GM12878 (cell line): ENCODE measurements around the gene ZNF160. TPM values are rescaled to one million over a fixed set of nuclear protein-coding genes. Genes with fewer than 3 reads are reported as not detected.

Source experiments
- ATAC-seq: fragments of 200-7000 bp; cut with Tn5 transposase; 3 replicates; pipeline ENCODE4 v1.9.1; 2020; ENCODE audit warnings: mild to moderate bottlenecking, moderate library complexity
- BruUV-seq: library from RNA; stranded (reverse); fragments of 400-500 nt; replicated peaks from 2 replicates; lab custom pipeline; 2021; lab: Mats Ljungman, UMichigan
- CTCF ChIA-PET: fragments of 300-600 bp; sonication (Branson Sonifier 250); formaldehyde crosslinking; extraction: SDS; loops from one replicate; lab custom pipeline; 2021; ENCODE audit warnings: inconsistent platforms; lab: Yijun Ruan, JAX
- POLR2A ChIA-PET: fragments of 350-600 bp; formaldehyde crosslinking; extraction: SDS; loops from one replicate; lab custom pipeline; 2021; ENCODE audit warnings: inconsistent platforms; lab: Charles Lee
- RAD21 ChIA-PET: fragments of 300-600 bp; sonication (Branson Sonifier 250); formaldehyde crosslinking; loops from one replicate; lab custom pipeline; 2023; ENCODE audit warnings: antibody characterized with exemption; ENCODE audit not compliant: unreplicated experiment; lab: Charles Lee
- SMC1A ChIA-PET: fragments of 300-600 bp; sonication (Branson Sonifier 250); formaldehyde crosslinking; loops from one replicate; lab custom pipeline; 2023; ENCODE audit not compliant: unreplicated experiment, uncharacterized antibody; lab: Charles Lee
- DNase-seq: peaks from one replicate; pipeline ENCODE4 v3.0.0-alpha.2; 2011; ENCODE audit warnings: low read depth, low spot score
- FAIRE-seq: peaks from 3 replicates; lab custom pipeline; 2011; peaks lifted over from hg19 to GRCh38; lab: Jason Lieb, UNC
- H2AFZ ChIP-seq: 2 replicates; pipeline ENCODE4 v1.6.0; 2011; ENCODE audit warnings: low read depth, low read length, control low read depth; ENCODE audit not compliant: control insufficient read depth
- H3K27ac ChIP-seq: 2 replicates; pipeline ENCODE4 v1.5.1; 2011; ENCODE audit warnings: control low read depth; ENCODE audit not compliant: control insufficient read depth, insufficient read depth
- H3K27me3 ChIP-seq, 2 experiments: replicated peaks in 1 of 2; 2 replicates each; pipeline versions ENCODE4 v1.6.0 to v1.6.1; 2011; ENCODE audit warnings: low read length in 1 of 2; ENCODE audit not compliant: control insufficient read depth in 2 of 2, insufficient read depth in 2 of 2
- H3K36me3 ChIP-seq, 2 experiments: 2 replicates each; pipeline ENCODE4 v1.5.1; 2011; ENCODE audit warnings: low read length in 1 of 2; ENCODE audit not compliant: control insufficient read depth in 2 of 2, insufficient read depth in 2 of 2
- H3K4me1 ChIP-seq: 2 replicates; pipeline ENCODE4 v1.6.1; 2011; ENCODE audit warnings: mild to moderate bottlenecking, low read length, moderate library complexity, mixed read lengths; ENCODE audit not compliant: control insufficient read depth, insufficient read depth
- H3K4me2 ChIP-seq: 2 replicates; pipeline ENCODE4 v1.6.0; 2011; ENCODE audit warnings: control low read depth; ENCODE audit not compliant: control insufficient read depth, insufficient read depth
- H3K4me3 ChIP-seq: fragments of 200-600 bp; sonication (generic); 2 replicates; pipeline ENCODE4 v1.5.1; 2016
- H3K79me2 ChIP-seq: 2 replicates; pipeline ENCODE4 v1.6.0; 2011; ENCODE audit warnings: low read length; ENCODE audit not compliant: control insufficient read depth, insufficient read depth
- H3K9ac ChIP-seq: 2 replicates; pipeline ENCODE4 v1.8.0; 2011; ENCODE audit warnings: low read length, control low read depth, mixed read lengths; ENCODE audit not compliant: control insufficient read depth, insufficient read depth
- H3K9me3 ChIP-seq: replicated peaks from 3 replicates; pipeline ENCODE4 v1.5.1; 2011; ENCODE audit warnings: mild to moderate bottlenecking, low read length; ENCODE audit not compliant: control insufficient read depth, insufficient read depth
- H4K20me1 ChIP-seq: 2 replicates; pipeline ENCODE4 v1.6.0; 2011; ENCODE audit not compliant: control insufficient read depth, insufficient read depth
- BACH1 ChIP-seq: fragments of 450-650 bp; IDR thresholded peaks from 2 replicates; pipeline ENCODE4 v1.6.1; 2017; ENCODE audit warnings: mild to moderate bottlenecking, borderline replicate concordance
- BMI1 ChIP-seq: fragments of 450-650 bp; IDR thresholded peaks from 2 replicates; pipeline ENCODE4 v1.6.1; 2016; ENCODE audit warnings: mild to moderate bottlenecking, moderate library complexity, borderline replicate concordance
- FOXK2 ChIP-seq: fragments of 450-650 bp; IDR thresholded peaks from 2 replicates; pipeline ENCODE4 v1.6.1; 2017; ENCODE audit warnings: mild to moderate bottlenecking, moderate library complexity
- GABPA ChIP-seq: IDR thresholded peaks from 2 replicates; pipeline ENCODE4 v1.6.1; 2014; ENCODE audit warnings: antibody characterized with exemption, low read depth, mild to moderate bottlenecking, inconsistent platforms
- GATAD2B ChIP-seq: fragments of 450-650 bp; conservative IDR thresholded peaks from 2 replicates; pipeline ENCODE4 v1.6.1; 2017; ENCODE audit warnings: low read depth, mild to moderate bottlenecking, moderate library complexity
- HDGF ChIP-seq: fragments of 450-650 bp; IDR thresholded peaks from 2 replicates; pipeline ENCODE4 v1.6.1; 2016; ENCODE audit warnings: antibody characterized with exemption
- MEF2B ChIP-seq: fragments of 450-650 bp; IDR thresholded peaks from 2 replicates; pipeline ENCODE4 v1.6.1; 2018; ENCODE audit warnings: mild to moderate bottlenecking, moderate library complexity; ENCODE audit not compliant: partially characterized antibody, poor library complexity, severe bottlenecking
- MTA2 ChIP-seq: fragments of 450-650 bp; IDR thresholded peaks from 2 replicates; pipeline ENCODE4 v1.6.1; 2016; ENCODE audit warnings: low read depth, mild to moderate bottlenecking, moderate library complexity
- NFXL1 ChIP-seq: fragments of 450-650 bp; IDR thresholded peaks from 2 replicates; pipeline ENCODE4 v1.6.1; 2017; ENCODE audit warnings: antibody characterized with exemption, mild to moderate bottlenecking, borderline replicate concordance
- PAX8 ChIP-seq: fragments of 450-650 bp; IDR thresholded peaks from 2 replicates; pipeline ENCODE4 v1.6.1; 2017; ENCODE audit warnings: mild to moderate bottlenecking, moderate library complexity
- PKNOX1 ChIP-seq: fragments of 450-650 bp; IDR thresholded peaks from 2 replicates; pipeline ENCODE4 v1.6.1; 2016; ENCODE audit warnings: mild to moderate bottlenecking
- RAD21 ChIP-seq: IDR thresholded peaks from 2 replicates; pipeline ENCODE4 v1.6.1; 2011; ENCODE audit warnings: mild to moderate bottlenecking, low read depth, low read length, moderate library complexity; ENCODE audit not compliant: insufficient read depth
- SREBF2 ChIP-seq: IDR thresholded peaks from 2 replicates; pipeline ENCODE4 v1.6.1; 2012; ENCODE audit warnings: mild to moderate bottlenecking, low read length
- SUZ12 ChIP-seq: fragments of 200-600 bp; sonication (generic); IDR thresholded peaks from one replicate; pipeline ENCODE4 v1.6.1; 2018; ENCODE audit warnings: antibody characterized with exemption, mild to moderate bottlenecking; ENCODE audit not compliant: unreplicated experiment
- YBX1 ChIP-seq: fragments of 450-650 bp; IDR thresholded peaks from 2 replicates; pipeline ENCODE4 v1.6.1; 2016; ENCODE audit warnings: antibody characterized with exemption
- WGBS: methylation state at CpG from one replicate; pipeline ENCODE4 v1.1.6; 2016; ENCODE audit warnings: low lambda C conversion rate; ENCODE audit not compliant: insufficient replicate concordance, insufficient coverage; ENCODE audit errors: missing lambda C conversion rate; 5-methylcytosine and 5-hydroxymethylcytosine counted together
- in situ Hi-C: fragments of 300-500 bp; cut with MboI; formaldehyde crosslinking; loops from 9 replicates; pipeline ENCODE4 v1.14.3; 2018; ENCODE audit warnings: mixed read lengths
- intact Hi-C: fragments of 100-400 bp; cut with micrococcal nuclease; formaldehyde crosslinking; loops from one replicate; pipeline ENCODE4 v1.14.2; 2022; ENCODE audit not compliant: unreplicated experiment
- polyA plus RNA-seq, 11 experiments: library from polyadenylated mRNA; depleted of rRNA in 4 of 11; unstranded in 6 of 11; stranded (reverse) in 5 of 11; fragments of >200 nt; fragmentation: Nextera tagmentation in 4 of 11; fragmentation: Illumina TruSeq in 1 of 11; extraction: Ambion mirVana in 4 of 11; extraction: Trizol in 1 of 11; gene quantifications; 1 replicate in 1 of 11; 2 replicates in 10 of 11; pipeline versions ENCODE4 v1.2.1 to v1.2.3, GENCODE V29; 2011 to 2016; ENCODE audit warnings: inconsistent platforms in 2 of 11, missing spikeins in 2 of 11, low read depth in 1 of 11
- total RNA-seq, 4 experiments: library from RNA; depleted of rRNA in 3 of 4; stranded (reverse); fragments of >200 nt in 3 of 4; fragmentation: Illumina TruSeq in 1 of 4; extraction: Trizol in 1 of 4; gene quantifications; 2 replicates each; pipeline versions ENCODE4 v1.2.1 to v1.2.3, GENCODE V29; 2013 to 2021
- TF ChIP-seq, protein P1 (sequence below): fragments of 150-350 bp; IDR thresholded peaks from 2 replicates; pipeline ENCODE4 v1.6.1; 2014; ENCODE audit warnings: mild to moderate bottlenecking, low read depth, low read length
- TF ChIP-seq, protein P2 (sequence below): IDR thresholded peaks from 2 replicates; pipeline ENCODE4 v1.6.1; 2011; ENCODE audit warnings: mild to moderate bottlenecking, low read depth, low read length, moderate library complexity; ENCODE audit not compliant: insufficient replicate concordance
- TF ChIP-seq, protein P3 (sequence below): IDR thresholded peaks from 2 replicates; pipeline ENCODE4 v1.6.1; 2012; ENCODE audit warnings: low read depth, low read length, improper control_type of control experiment

The ZNF160 gene
- total and polyA plus RNA-seq, 10 of the 15 experiments (the other 5 are each of a cell fraction or from before 2014, with no cell fraction given): 2.8 to 18.6 (median 12.1) TPM

DNA sequence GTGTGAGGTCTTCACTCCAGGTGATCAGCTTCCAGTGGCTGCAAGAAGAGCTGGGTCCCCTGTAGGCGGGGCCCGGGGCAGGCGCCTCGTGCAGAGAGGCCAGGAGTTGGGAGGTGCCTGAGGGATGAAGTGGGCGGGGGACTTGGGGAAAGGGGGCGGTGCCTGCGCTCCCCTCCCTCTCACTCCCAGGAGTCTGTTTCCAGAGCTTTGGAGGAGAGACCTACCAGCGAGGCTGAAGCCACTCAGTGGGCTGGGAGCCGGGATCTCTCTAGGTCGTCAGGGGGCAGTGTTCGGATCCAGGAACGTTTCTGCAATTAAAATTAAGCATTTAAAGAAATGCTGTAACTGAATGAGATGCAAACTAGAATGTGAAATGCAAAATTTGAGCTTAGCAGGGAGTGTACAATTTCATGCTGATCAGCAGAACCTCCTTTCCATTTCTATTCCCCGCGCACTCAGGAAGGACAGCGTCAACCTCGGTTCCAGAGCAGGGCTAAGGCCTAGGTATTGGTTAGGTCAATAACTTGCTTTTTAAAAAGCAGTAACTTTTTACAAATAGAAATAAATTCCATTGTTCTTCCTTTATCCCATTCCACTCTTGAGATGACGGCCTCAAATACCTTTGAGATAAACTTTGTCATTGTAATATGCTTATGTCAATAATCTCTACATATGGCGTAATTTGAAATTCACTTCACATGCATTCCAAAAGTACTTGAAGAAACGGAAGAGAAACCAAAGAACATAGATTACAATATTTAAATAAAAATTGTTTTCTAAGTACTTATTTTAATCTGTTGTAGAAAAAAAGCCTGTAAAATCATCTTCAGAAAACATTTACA, 11.6 kb downstream of the ZNF160 start (continued):
- TF ChIP-seq SREBF2 (no peak), BMI1 (no peak), FOXK2 (no peak), RAD21 (no peak), SUZ12 (no peak), GABPA (no peak), MTA2 (no peak)
- TF ChIP-seq, protein P1, sequence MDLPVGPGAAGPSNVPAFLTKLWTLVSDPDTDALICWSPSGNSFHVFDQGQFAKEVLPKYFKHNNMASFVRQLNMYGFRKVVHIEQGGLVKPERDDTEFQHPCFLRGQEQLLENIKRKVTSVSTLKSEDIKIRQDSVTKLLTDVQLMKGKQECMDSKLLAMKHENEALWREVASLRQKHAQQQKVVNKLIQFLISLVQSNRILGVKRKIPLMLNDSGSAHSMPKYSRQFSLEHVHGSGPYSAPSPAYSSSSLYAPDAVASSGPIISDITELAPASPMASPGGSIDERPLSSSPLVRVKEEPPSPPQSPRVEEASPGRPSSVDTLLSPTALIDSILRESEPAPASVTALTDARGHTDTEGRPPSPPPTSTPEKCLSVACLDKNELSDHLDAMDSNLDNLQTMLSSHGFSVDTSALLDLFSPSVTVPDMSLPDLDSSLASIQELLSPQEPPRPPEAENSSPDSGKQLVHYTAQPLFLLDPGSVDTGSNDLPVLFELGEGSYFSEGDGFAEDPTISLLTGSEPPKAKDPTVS: no peak

DNA sequence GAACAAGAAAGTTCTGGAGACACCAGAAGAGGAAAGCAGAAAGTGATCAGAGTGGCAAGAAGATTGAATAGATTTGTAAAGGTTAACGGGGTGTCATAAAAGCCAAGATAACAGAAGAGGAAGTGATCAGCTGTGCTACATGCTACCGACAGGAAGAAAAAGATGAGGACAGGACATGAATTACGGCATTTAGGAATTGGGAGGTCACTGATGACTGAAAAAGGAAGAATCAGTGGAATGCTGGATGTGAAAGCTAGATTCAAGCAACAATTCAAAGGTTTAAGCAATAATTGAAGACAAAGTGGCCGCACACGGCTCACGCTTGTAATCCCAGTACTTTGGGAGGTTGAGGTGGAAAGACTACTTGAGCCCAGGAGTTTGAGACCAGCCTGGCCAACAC, 15.1 kb downstream of the ZNF160 start:
- H3K36me3 ChIP-seq: peaks cover 6 to 57% of the 10 kb centered on the region in 2 experiments
- CTCF ChIA-PET: no interaction called here

More for the DNA sequence above, 15.1 kb downstream of the ZNF160 start:
- no TSS peak for BruUV-seq
- ATAC-seq: no peak
- in situ Hi-C loops: no loop called here
- WGBS: 98% methylated on average over 6 of the region's 6 CpGs
- no peak for TF ChIP-seq PAX8
- TF ChIP-seq NFXL1: no peak
- TF ChIP-seq GATAD2B: no peak
- TF ChIP-seq, protein P2, sequence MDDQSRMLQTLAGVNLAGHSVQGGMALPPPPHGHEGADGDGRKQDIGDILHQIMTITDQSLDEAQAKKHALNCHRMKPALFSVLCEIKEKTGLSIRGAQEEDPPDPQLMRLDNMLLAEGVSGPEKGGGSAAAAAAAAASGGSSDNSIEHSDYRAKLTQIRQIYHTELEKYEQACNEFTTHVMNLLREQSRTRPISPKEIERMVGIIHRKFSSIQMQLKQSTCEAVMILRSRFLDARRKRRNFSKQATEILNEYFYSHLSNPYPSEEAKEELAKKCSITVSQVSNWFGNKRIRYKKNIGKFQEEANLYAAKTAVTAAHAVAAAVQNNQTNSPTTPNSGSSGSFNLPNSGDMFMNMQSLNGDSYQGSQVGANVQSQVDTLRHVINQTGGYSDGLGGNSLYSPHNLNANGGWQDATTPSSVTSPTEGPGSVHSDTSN: no peak
- TF ChIP-seq HDGF: no peak
- TF ChIP-seq, protein P3, sequence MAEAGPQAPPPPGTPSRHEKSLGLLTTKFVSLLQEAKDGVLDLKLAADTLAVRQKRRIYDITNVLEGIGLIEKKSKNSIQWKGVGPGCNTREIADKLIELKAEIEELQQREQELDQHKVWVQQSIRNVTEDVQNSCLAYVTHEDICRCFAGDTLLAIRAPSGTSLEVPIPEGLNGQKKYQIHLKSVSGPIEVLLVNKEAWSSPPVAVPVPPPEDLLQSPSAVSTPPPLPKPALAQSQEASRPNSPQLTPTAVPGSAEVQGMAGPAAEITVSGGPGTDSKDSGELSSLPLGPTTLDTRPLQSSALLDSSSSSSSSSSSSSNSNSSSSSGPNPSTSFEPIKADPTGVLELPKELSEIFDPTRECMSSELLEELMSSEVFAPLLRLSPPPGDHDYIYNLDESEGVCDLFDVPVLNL: no peak
- TF ChIP-seq MEF2B: no peak
- no peak for TF ChIP-seq PKNOX1
- TF ChIP-seq YBX1: no peak
- no peak for TF ChIP-seq BACH1
- Histone ChIP-seq H3K4me3 (no peak overlapping the region), H3K79me2 (no peaks in the 10 kb centered on the region), H3K27ac (no peak overlapping the region), H3K9me3 (peaks cover 2% of the 10 kb centered on the region; the same call in 1 of the 3 replicates), H2AFZ (no peak overlapping the region), H3K4me2 (no peak overlapping the region), H3K9ac (no peak overlapping the region), H3K27me3 (no peaks in the 10 kb centered on the region), H4K20me1 (no peaks in the 10 kb centered on the region), H3K4me1 (no peaks in the 10 kb centered on the region)
- no peak for FAIRE-seq
- ChIA-PET RAD21 (no interaction called here), POLR2A (no interaction called here), SMC1A (no interaction called here)
- no peak for DNase-seq
- intact Hi-C loops: no loop called here
